ENCODE data around the gene ZYG11B.
"Not testable (repeated sequence)": the region's sequence is repeated elsewhere in the genome, so short reads cannot be mapped to it uniquely, and the experiment has no call there.

ZYG11B gene

DNA sequence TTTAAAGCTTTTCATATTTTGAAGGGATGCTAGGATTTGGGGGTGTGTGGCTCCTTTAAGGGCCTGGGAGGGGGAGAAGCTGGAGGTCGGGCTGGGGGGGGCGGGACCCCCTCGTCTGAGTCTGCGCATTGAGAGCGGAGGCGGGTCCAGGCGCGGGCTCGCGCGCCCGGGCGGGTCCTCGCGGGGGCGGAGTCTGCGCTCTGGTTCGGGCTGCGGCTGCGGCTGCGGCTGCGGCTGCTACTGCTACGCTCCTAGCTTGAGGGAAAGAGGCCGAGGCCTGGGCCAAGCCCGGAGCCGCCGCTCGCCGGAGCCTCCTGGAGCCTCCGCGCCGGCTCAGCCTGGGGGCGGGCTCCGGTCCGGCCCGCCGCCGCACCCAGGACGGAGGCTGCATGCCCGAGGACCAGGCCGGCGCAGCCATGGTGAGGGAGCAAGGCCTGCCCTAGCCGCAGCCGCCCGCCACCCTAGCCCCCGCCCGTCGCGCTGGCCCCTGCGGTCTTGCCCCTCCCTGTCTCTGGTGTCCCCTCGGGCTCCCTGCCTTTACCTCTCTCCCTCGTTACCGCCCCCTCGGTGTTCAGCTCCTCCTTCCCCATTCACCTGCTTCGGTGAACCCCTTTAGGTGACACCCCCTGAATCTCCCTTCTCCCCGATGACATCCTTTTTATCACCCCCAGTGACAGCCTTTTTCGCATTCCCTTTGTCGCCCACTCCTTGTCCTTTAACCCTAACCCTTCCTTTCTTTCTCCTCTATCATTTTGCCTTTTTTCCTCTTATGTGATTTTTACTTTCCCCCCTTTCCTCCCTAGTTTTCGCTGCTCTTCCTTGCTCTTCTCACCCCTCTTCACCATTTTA, at the start of gene ZYG11B:
Gene ZYG11B (plus strand): TSS at position 189 of the 849 bp plus-strand sequence. CDS start 201 bp downstream, at position 390.
- Histone ChIP-seq H3K9me3 (no peaks in the 10 kb centered on the region), H3K36me3 (replicated peaks) (no peaks in the 10 kb centered on the region), H3K4me1 (peaks cover 22% of the 10 kb centered on the region), H3K27me3 (ENCODE audit: low read depth) (no peaks in the 10 kb centered on the region), H3K4me3 (peak within 1 kb of the TSS; percentile 56)
- peak; percentile 77 to 94 for DNase-seq (ENCODE audit: low spot score in 2 of 2)
- in situ Hi-C loops (cut with MboI; ENCODE audit: low sequenced_read_pairs) = no loop called here

GRCh38 chr1:52677076-52677806, 49.0 kb upstream of the ZYG11B start:
- Histone ChIP-seq H3K9me3 (no peaks in the 10 kb centered on the region), H3K27me3 (ENCODE audit: low read depth) (no peaks in the 10 kb centered on the region), H3K4me1 (no peaks in the 10 kb centered on the region), H3K4me3 (no peak overlapping the region), H3K36me3 (replicated peaks) (no peaks in the 10 kb centered on the region)
- DNase-seq (ENCODE audit: low spot score in 2 of 2) = no peak
- in situ Hi-C loops (cut with MboI; ENCODE audit: low sequenced_read_pairs) = loop anchor here (25.0 kb wide), 2 partner anchors 265 to 790 kb away; partner anchors contain the start of genes NRDC, ORC1 and PRPF38A

GRCh38 chr1:52679048-52679447, 47.2 kb upstream of the ZYG11B start:
- in situ Hi-C loops (cut with MboI; ENCODE audit: low sequenced_read_pairs) = loop anchor here (25.0 kb wide), 2 partner anchors 267 to 792 kb away; partner anchors contain the start of genes NRDC, ORC1 and PRPF38A
- Histone ChIP-seq H3K4me1 (no peaks in the 10 kb centered on the region), H3K36me3 (replicated peaks) (no peaks in the 10 kb centered on the region), H3K4me3 (no peak overlapping the region), H3K9me3 (no peaks in the 10 kb centered on the region), H3K27me3 (ENCODE audit: low read depth) (no peaks in the 10 kb centered on the region)
- no peak for DNase-seq (ENCODE audit: low spot score in 2 of 2)

- Histone ChIP-seq H3K36me3 (replicated peaks) (no peaks in the 10 kb centered on the region), H3K4me3 (no peak overlapping the region), H3K9me3 (no peaks in the 10 kb centered on the region), H3K27me3 (ENCODE audit: low read depth) (no peaks in the 10 kb centered on the region), H3K4me1 (no peaks in the 10 kb centered on the region)
- DNase-seq (ENCODE audit: low spot score in 2 of 2) = no peak
- in situ Hi-C loops (cut with MboI; ENCODE audit: low sequenced_read_pairs) = loop anchor here (25.0 kb wide), 2 partner anchors 267 to 792 kb away; partner anchors contain the start of genes NRDC, ORC1 and PRPF38A
These were observed 46.8 kb upstream of the ZYG11B start for GRCh38 chr1:52679498-52679897.

GRCh38 chr1:52680353-52680752, 45.9 kb upstream of the ZYG11B start:
- in situ Hi-C loops (cut with MboI; ENCODE audit: low sequenced_read_pairs) = loop anchor here (10.0 to 25.0 kb wide), 3 partner anchors 268 to 793 kb away; partner anchors contain the start of genes NRDC, ORC1 and PRPF38A
- Histone ChIP-seq H3K36me3 (replicated peaks) (peaks cover 6% of the 10 kb centered on the region), H3K4me3 (no peak overlapping the region), H3K4me1 (no peaks in the 10 kb centered on the region), H3K9me3 (no peaks in the 10 kb centered on the region), H3K27me3 (ENCODE audit: low read depth) (no peaks in the 10 kb centered on the region)
- DNase-seq (ENCODE audit: low spot score in 2 of 2) = no peak

DNA sequence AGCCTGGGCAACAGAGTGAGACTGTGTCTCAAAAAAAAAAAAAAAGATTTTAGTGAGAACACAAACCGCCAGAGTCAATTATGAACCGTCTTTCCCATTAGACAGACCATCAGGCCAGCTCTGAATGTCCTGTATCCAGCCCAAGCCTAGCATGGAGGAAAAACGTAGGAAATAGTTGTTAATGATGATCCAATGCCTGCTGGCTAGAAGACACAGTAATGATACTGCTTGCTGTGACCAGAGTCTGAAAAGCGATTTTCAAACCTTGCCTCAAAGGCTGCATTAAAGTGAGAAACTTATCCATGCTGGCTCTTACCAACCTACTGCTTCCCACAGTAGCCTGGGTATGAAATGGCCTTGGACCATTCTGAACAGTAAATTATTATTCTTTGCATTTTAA, 45.1 kb upstream of the ZYG11B start:
- H3K9me3 ChIP-seq = no peaks in the 10 kb centered on the region
- no peak overlapping the region for H3K4me3 ChIP-seq
- in situ Hi-C loops (cut with MboI; ENCODE audit: low sequenced_read_pairs) = loop anchor here (10.0 to 25.0 kb wide), 3 partner anchors 269 to 794 kb away; partner anchors contain the start of genes NRDC, ORC1 and PRPF38A
- H3K4me1 ChIP-seq = no peaks in the 10 kb centered on the region
- no peak for DNase-seq (ENCODE audit: low spot score in 2 of 2)
- H3K36me3 ChIP-seq (replicated peaks) = peaks cover 13% of the 10 kb centered on the region
- no peaks in the 10 kb centered on the region for H3K27me3 ChIP-seq (ENCODE audit: low read depth)

DNA sequence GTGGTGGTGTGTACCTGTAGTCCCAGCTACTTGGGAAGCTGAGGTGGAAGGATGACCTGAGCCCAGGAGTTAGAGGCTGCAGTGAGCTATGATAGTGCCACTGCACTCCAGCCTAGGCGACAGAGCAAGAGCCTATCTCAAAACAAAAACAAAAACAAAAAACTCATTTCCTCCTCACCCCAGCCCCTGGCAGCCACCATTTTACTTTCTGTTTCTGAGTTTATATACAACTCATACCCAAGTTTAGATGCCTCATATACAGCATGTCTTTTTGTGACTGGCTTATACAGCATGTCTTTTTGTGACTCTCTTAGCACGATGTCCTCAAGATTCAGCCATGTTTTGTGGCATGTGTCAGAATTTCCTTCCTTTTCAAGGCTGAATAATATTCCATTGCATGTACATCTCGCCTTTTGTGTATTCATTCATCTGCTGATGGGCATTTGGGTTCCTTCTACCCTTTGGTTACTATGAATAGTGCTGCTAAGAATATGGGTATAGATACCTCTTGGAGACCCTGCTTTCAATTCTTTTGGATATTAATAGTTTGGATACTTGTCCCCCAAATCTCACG, 42.8 kb upstream of the ZYG11B start:
- no peaks in the 10 kb centered on the region for H3K9me3 ChIP-seq
- in situ Hi-C loops (cut with MboI; ENCODE audit: low sequenced_read_pairs) = loop anchor here (10.0 to 25.0 kb wide), 3 partner anchors 271 to 796 kb away; partner anchors contain the start of genes NRDC, ORC1 and PRPF38A
- no peaks in the 10 kb centered on the region for H3K27me3 ChIP-seq (ENCODE audit: low read depth)
- no peaks in the 10 kb centered on the region for H3K4me1 ChIP-seq
- no peak overlapping the region for H3K4me3 ChIP-seq
- H3K36me3 ChIP-seq (replicated peaks) = peaks cover 35% of the 10 kb centered on the region
- no peak for DNase-seq (ENCODE audit: low spot score in 2 of 2)

DNA sequence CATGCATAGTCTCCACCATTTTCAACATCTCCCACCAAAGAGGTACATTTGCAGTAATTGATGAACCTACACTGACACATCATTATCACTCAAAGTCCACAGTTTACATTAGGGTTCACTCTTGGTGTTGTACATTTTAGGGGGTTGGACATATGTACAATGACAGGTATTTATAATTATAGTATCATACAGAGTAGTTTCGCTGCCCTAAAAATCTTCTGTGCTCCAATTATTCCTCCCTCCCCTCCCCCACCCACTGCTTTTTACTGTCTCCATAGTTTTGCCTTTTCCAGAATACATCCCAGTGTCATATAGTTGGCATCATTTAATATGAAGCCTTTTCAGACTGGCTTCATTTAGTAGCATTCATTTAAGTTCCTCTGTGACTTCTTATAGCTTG, 41.7 kb upstream of the ZYG11B start:
- DNase-seq (ENCODE audit: low spot score in 2 of 2) = no peak
- H3K4me1 ChIP-seq = no peaks in the 10 kb centered on the region
- no peaks in the 10 kb centered on the region for H3K27me3 ChIP-seq (ENCODE audit: low read depth)
- peaks cover 43% of the 10 kb centered on the region for H3K36me3 ChIP-seq (replicated peaks)
- no peak overlapping the region for H3K4me3 ChIP-seq
- no peaks in the 10 kb centered on the region for H3K9me3 ChIP-seq
- in situ Hi-C loops (cut with MboI; ENCODE audit: low sequenced_read_pairs) = loop anchor here (10.0 to 25.0 kb wide), 3 partner anchors 272 to 797 kb away; partner anchors contain the start of genes NRDC, ORC1 and PRPF38A

- not testable (repeated sequence) for H3K27me3 ChIP-seq (ENCODE audit: low read depth); H3K4me3 ChIP-seq; H3K9me3 ChIP-seq; H3K4me1 ChIP-seq
- peaks cover 55% of the 10 kb centered on the region for H3K36me3 ChIP-seq (replicated peaks)
- in situ Hi-C loops (cut with MboI; ENCODE audit: low sequenced_read_pairs) = loop anchor here (10.0 to 25.0 kb wide), 3 partner anchors 274 to 799 kb away; partner anchors contain the start of genes NRDC, ORC1 and PRPF38A
- DNase-seq (ENCODE audit: low spot score in 2 of 2) = peak; percentile 71 to 79
These were observed 39.9 kb upstream of the ZYG11B start for GRCh38 chr1:52686261-52686751.

GRCh38 chr1:52686830-52687229, 39.4 kb upstream of the ZYG11B start:
- H3K36me3 ChIP-seq (replicated peaks) = peaks cover 58% of the 10 kb centered on the region
- in situ Hi-C loops (cut with MboI; ENCODE audit: low sequenced_read_pairs) = loop anchor here (10.0 to 25.0 kb wide), 3 partner anchors 275 to 800 kb away; partner anchors contain the start of genes NRDC, ORC1 and PRPF38A
- H3K4me3 ChIP-seq = no peak overlapping the region
- H3K4me1 ChIP-seq = no peaks in the 10 kb centered on the region
- H3K9me3 ChIP-seq = no peaks in the 10 kb centered on the region
- no peak for DNase-seq (ENCODE audit: low spot score in 2 of 2)
- no peaks in the 10 kb centered on the region for H3K27me3 ChIP-seq (ENCODE audit: low read depth)

- Histone ChIP-seq H3K36me3 (replicated peaks) (peaks cover 60% of the 10 kb centered on the region), H3K9me3 (no peaks in the 10 kb centered on the region), H3K4me1 (no peaks in the 10 kb centered on the region), H3K27me3 (ENCODE audit: low read depth) (no peaks in the 10 kb centered on the region), H3K4me3 (no peak overlapping the region)
- in situ Hi-C loops (cut with MboI; ENCODE audit: low sequenced_read_pairs) = loop anchor here (25.0 kb wide), 2 partner anchors 280 to 805 kb away; partner anchors contain the start of genes NRDC, ORC1 and PRPF38A
- no peak for DNase-seq (ENCODE audit: low spot score in 2 of 2)
These were observed 34.4 kb upstream of the ZYG11B start for GRCh38 chr1:52691821-52692220.

GRCh38 chr1:52692697-52693096, 33.6 kb upstream of the ZYG11B start:
- no peaks in the 10 kb centered on the region for H3K27me3 ChIP-seq (ENCODE audit: low read depth)
- in situ Hi-C loops (cut with MboI; ENCODE audit: low sequenced_read_pairs) = loop anchor here (25.0 kb wide), 2 partner anchors 280 to 805 kb away; partner anchors contain the start of genes NRDC, ORC1 and PRPF38A
- peaks cover 4% of the 10 kb centered on the region for H3K4me1 ChIP-seq
- no peak overlapping the region for H3K4me3 ChIP-seq
- DNase-seq (ENCODE audit: low spot score in 2 of 2) = no peak
- peaks cover 4% of the 10 kb centered on the region; the same call in 1 of the 2 replicates for H3K9me3 ChIP-seq
- H3K36me3 ChIP-seq (replicated peaks) = peaks cover 57% of the 10 kb centered on the region

DNA sequence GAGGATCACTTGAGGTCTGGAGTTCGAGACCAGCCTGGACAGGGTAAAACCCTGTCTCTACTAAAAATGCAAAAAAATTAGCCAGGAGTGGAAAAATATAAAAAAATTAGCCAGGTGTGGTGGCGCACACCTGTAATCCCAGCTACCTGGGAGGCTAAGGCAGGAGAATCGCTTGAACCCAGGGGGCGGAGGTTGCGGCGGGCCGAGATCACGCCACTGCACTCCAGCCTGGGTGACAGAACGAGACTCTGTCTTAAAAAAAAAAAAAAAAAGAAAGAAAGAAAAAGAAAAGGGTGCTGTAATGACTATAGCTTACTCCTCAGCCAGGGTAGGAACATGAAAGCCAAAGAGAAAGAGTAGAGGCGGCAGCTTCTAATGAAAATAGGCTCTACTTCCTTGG, 32.9 kb upstream of the ZYG11B start:
- H3K4me1 ChIP-seq; H3K27me3 ChIP-seq (ENCODE audit: low read depth); H3K4me3 ChIP-seq; H3K9me3 ChIP-seq; DNase-seq (ENCODE audit: low spot score in 2 of 2): not testable (repeated sequence)
- H3K36me3 ChIP-seq (replicated peaks) = peaks cover 52% of the 10 kb centered on the region
- in situ Hi-C loops (cut with MboI; ENCODE audit: low sequenced_read_pairs) = loop anchor here (25.0 kb wide), 2 partner anchors 281 to 806 kb away; partner anchors contain the start of genes NRDC, ORC1 and PRPF38A
